HG03175 (cell line): Measurements from ENCODE around the gene TNNT3.
"Not testable (repeated sequence)": the region's sequence is repeated elsewhere in the genome, so short reads cannot be mapped to it uniquely, and the experiment has no call there.

Experiments used
- ATAC-seq: cut with Tn5 transposase; IDR thresholded peaks from one replicate; pipeline ENCODE4 v1.9.1; 2021; ENCODE audit warnings: mild to moderate bottlenecking, moderate library complexity; ENCODE audit not compliant: unreplicated experiment

Gene TNNT3

GRCh38 chr11:1933416-1934334, 14.2 kb downstream of the TNNT3 start:
- ATAC-seq = no peak

GRCh38 chr11:1934335-1935155, 15.0 kb downstream of the TNNT3 start:
- ATAC-seq = no peak

GRCh38 chr11:1935156-1936071, 15.9 kb downstream of the TNNT3 start:
- ATAC-seq = no peak

GRCh38 chr11:1936072-1936780, 16.7 kb downstream of the TNNT3 start:
- no peak for ATAC-seq

- ATAC-seq = no peak
Observed at GRCh38 chr11:1936781-1937615, 17.5 kb downstream of the TNNT3 start.

GRCh38 chr11:1937616-1938342, 18.3 kb downstream of the TNNT3 start:
- ATAC-seq = no peak

- no peak for ATAC-seq
Observed at GRCh38 chr11:1938343-1939005, 19.0 kb downstream of the TNNT3 start.

GRCh38 chr11:1939006-1939625, 19.6 kb downstream of the TNNT3 start:
- no peak for ATAC-seq

GRCh38 chr11:1939788-1940187, 20.3 kb downstream of the TNNT3 start:
- ATAC-seq = not testable (repeated sequence)

GRCh38 chr11:1942558-1943260, 23.2 kb downstream of the TNNT3 start:
- ATAC-seq = no peak

GRCh38 chr11:1943576-1943975, 24.1 kb downstream of the TNNT3 start:
- ATAC-seq = no peak

GRCh38 chr11:1943977-1944376, 24.5 kb downstream of the TNNT3 start:
- ATAC-seq = no peak

- ATAC-seq = peak; percentile 59
Observed at GRCh38 chr11:1946812-1947484, 27.4 kb downstream of the TNNT3 start, which contains the start of gene MRPL23. MRPL23 (plus strand) TSS chr11:1947332; CDS start chr11:1947363, 31 bp downstream.

GRCh38 chr11:1947592-1948237, 28.2 kb downstream of the TNNT3 start:
- ATAC-seq = peak; percentile 30

- no peak for ATAC-seq
Observed at GRCh38 chr11:1948389-1948788, 28.9 kb downstream of the TNNT3 start.

GRCh38 chr11:1949302-1949701, 29.8 kb downstream of the TNNT3 start:
- no peak for ATAC-seq
